Endothelial cell of umbilical vein (primary cell): ENCODE measurements around the gene CMTM4. TPM values are rescaled to one million over a fixed set of nuclear protein-coding genes. Genes with fewer than 3 reads are reported as not detected.

ENCODE experiments used
- BruUV-seq: library from RNA; stranded (reverse); fragments of 400-500 nt; replicated peaks from 2 replicates; lab custom pipeline; 2021; lab: Mats Ljungman, UMichigan
- CTCF ChIA-PET: fragments of 300-600, 350-600 bp; sonication (Branson Sonifier 250); formaldehyde crosslinking; loops from one replicate; lab custom pipeline; 2021; ENCODE audit warnings: antibody characterized with exemption, inconsistent platforms; lab: Charles Lee
- POLR2A ChIA-PET: fragments of 300-600, 350-600 bp; sonication (Branson Sonifier 250); formaldehyde crosslinking; loops from one replicate; lab custom pipeline; 2021; ENCODE audit warnings: antibody characterized with exemption, inconsistent platforms; lab: Charles Lee
- DNase-seq: peaks from one replicate; pipeline ENCODE4 v3.0.0-alpha.2; 2011; ENCODE audit warnings: low read depth, low spot score
- FAIRE-seq: peaks from 2 replicates; lab custom pipeline; 2011; peaks lifted over from hg19 to GRCh38; lab: Jason Lieb, UNC
- H2AFZ ChIP-seq: 2 replicates; pipeline ENCODE4 v1.6.0; 2012; ENCODE audit warnings: low read depth, low read length, control low read depth, inconsistent platforms
- H3K27ac ChIP-seq: 2 replicates; pipeline ENCODE4 v1.5.1; 2011; ENCODE audit warnings: low read depth, mild to moderate bottlenecking, control low read depth, low read length, moderate library complexity; ENCODE audit not compliant: insufficient read depth
- H3K27me3 ChIP-seq, 2 experiments: 2 replicates each; pipeline versions ENCODE4 v1.6.0 to v1.6.1; 2011; ENCODE audit warnings: low read length in 2 of 2, mixed read lengths in 1 of 2; ENCODE audit not compliant: control insufficient read depth in 2 of 2, insufficient read depth in 2 of 2
- H3K36me3 ChIP-seq, 2 experiments: 2 replicates in 1 of 2; 3 replicates in 1 of 2; pipeline ENCODE4 v1.5.1; 2011; ENCODE audit warnings: low read length in 2 of 2, mild to moderate bottlenecking in 1 of 2, moderate library complexity in 1 of 2; ENCODE audit not compliant: control insufficient read depth in 2 of 2, insufficient read depth in 2 of 2; ENCODE audit errors: extremely low read depth in 1 of 2
- H3K4me1 ChIP-seq: 3 replicates; pipeline ENCODE4 v1.5.1; 2011; ENCODE audit warnings: mild to moderate bottlenecking, low read length; ENCODE audit not compliant: control insufficient read depth, insufficient read depth; ENCODE audit errors: extremely low read depth
- H3K4me2 ChIP-seq: 2 replicates; pipeline ENCODE4 v1.6.1; 2011; ENCODE audit warnings: low read length, control low read depth, mixed read lengths; ENCODE audit not compliant: insufficient read depth
- H3K4me3 ChIP-seq, 3 experiments: fragments of 200-600 bp in 1 of 3; sonication (generic), shearing (Covaris generic) in 1 of 3; replicated peaks in 1 of 3; 2 replicates each; pipeline ENCODE4 v1.5.1; 2011 to 2016; ENCODE audit warnings: control low read depth in 3 of 3, low read length in 3 of 3, mild to moderate bottlenecking in 2 of 3, inconsistent platforms in 1 of 3, low read depth in 1 of 3, moderate library complexity in 1 of 3; ENCODE audit not compliant: insufficient read depth in 1 of 3
- H3K79me2 ChIP-seq: 2 replicates; pipeline ENCODE4 v1.6.0; 2012; ENCODE audit warnings: low read length, inconsistent platforms; ENCODE audit not compliant: control insufficient read depth, insufficient read depth
- H3K9ac ChIP-seq: replicated peaks from 2 replicates; pipeline ENCODE3; 2011; ENCODE audit warnings: low read length, control low read depth; ENCODE audit not compliant: insufficient read depth; ENCODE audit errors: extremely low read depth
- H3K9me1 ChIP-seq: replicated peaks from 3 replicates; pipeline ENCODE4 v1.6.0; 2011; ENCODE audit warnings: mild to moderate bottlenecking, low read length; ENCODE audit not compliant: control insufficient read depth, insufficient read depth; ENCODE audit errors: extremely low read depth
- H3K9me3 ChIP-seq: replicated peaks from 2 replicates; pipeline ENCODE4 v1.5.1; 2012; ENCODE audit warnings: low read length, inconsistent platforms; ENCODE audit not compliant: control insufficient read depth, insufficient read depth
- H4K20me1 ChIP-seq: replicated peaks from 2 replicates; pipeline ENCODE3; 2011; ENCODE audit warnings: mild to moderate bottlenecking, low read length; ENCODE audit not compliant: control insufficient read depth, insufficient read depth; ENCODE audit errors: extremely low read depth
- CTCF ChIP-seq, 2 donors: IDR thresholded peaks; 1 replicate in 1 of 2; 2 replicates in 1 of 2; pipeline ENCODE4 v1.5.1; 2011; ENCODE audit warnings: low read length in 2 of 2, mild to moderate bottlenecking in 2 of 2, moderate library complexity in 2 of 2, control low read depth in 1 of 2, inconsistent platforms in 1 of 2, low read depth in 1 of 2; ENCODE audit not compliant: insufficient read depth in 1 of 2; ENCODE audit errors: extremely low read depth in 1 of 2
- EZH2 ChIP-seq: IDR thresholded peaks from 2 replicates; pipeline ENCODE4 v1.6.1; 2012; ENCODE audit warnings: borderline replicate concordance, low read depth, mild to moderate bottlenecking, moderate library complexity, low read length, inconsistent platforms; ENCODE audit not compliant: severe bottlenecking
- FOS ChIP-seq: IDR thresholded peaks from 2 replicates; pipeline ENCODE4 v1.6.1; 2011; ENCODE audit warnings: mild to moderate bottlenecking, low read length, moderate library complexity, borderline replicate concordance; ENCODE audit not compliant: insufficient read depth
- GATA2 ChIP-seq: IDR thresholded peaks from 2 replicates; pipeline ENCODE4 v1.7.0; 2011; ENCODE audit warnings: low read depth, mild to moderate bottlenecking, moderate library complexity, mixed read lengths, low read length; ENCODE audit not compliant: insufficient read length, insufficient read depth
- JUN ChIP-seq: IDR thresholded peaks from 2 replicates; pipeline ENCODE4 v1.6.1; 2011; ENCODE audit warnings: borderline replicate concordance, low read depth; ENCODE audit not compliant: insufficient read length, insufficient read depth
- MYC ChIP-seq: IDR thresholded peaks from one replicate; pipeline ENCODE4 v1.6.1; 2011; ENCODE audit warnings: mild to moderate bottlenecking, low read depth, low read length
- POLR2A ChIP-seq: IDR thresholded peaks from 2 replicates; pipeline ENCODE4 v1.6.1; 2012; ENCODE audit warnings: low read depth, mild to moderate bottlenecking, control low read depth, low read length
- POLR2AphosphoS5 ChIP-seq: IDR thresholded peaks from 2 replicates; pipeline ENCODE4 v1.6.1; 2012; ENCODE audit warnings: low read depth, mild to moderate bottlenecking, control low read depth, low read length, moderate library complexity; ENCODE audit not compliant: insufficient read depth
- dilution Hi-C: fragments of 300-500 bp; cut with MboI; formaldehyde crosslinking; loops from one replicate; pipeline ENCODE4 v1.15.0; 2019; ENCODE audit warnings: low sequenced_read_pairs; ENCODE audit not compliant: extremely low pct_ligation_motif_present
- intact Hi-C: fragments of 100-400 bp; cut with micrococcal nuclease; formaldehyde crosslinking; loops from one replicate; pipeline ENCODE4 v1.10.0; 2022
- polyA plus RNA-seq, 4 experiments: library from polyadenylated mRNA; depleted of rRNA in 3 of 4; stranded (reverse) in 3 of 4; unstranded in 1 of 4; fragments of >200 nt; gene quantifications; 2 replicates each; pipeline versions ENCODE4 v1.2.1 to v1.2.3, GENCODE V29; 2011 to 2012; ENCODE audit warnings: missing spikeins in 1 of 4
- total RNA-seq: library from RNA; stranded (reverse); gene quantifications from 2 replicates; pipeline ENCODE4 v1.2.3, GENCODE V29; 2021
- TF ChIP-seq, protein P1 (sequence below): IDR thresholded peaks from 2 replicates; pipeline ENCODE4 v1.6.1; 2011; ENCODE audit not compliant: insufficient read depth, insufficient read length

Gene CMTM4
- total and polyA plus RNA-seq, 2 donors (not counting 3 experiments of a cell fraction or from before 2014, with no cell fraction given): 9.0 to 10.7 TPM

DNA sequence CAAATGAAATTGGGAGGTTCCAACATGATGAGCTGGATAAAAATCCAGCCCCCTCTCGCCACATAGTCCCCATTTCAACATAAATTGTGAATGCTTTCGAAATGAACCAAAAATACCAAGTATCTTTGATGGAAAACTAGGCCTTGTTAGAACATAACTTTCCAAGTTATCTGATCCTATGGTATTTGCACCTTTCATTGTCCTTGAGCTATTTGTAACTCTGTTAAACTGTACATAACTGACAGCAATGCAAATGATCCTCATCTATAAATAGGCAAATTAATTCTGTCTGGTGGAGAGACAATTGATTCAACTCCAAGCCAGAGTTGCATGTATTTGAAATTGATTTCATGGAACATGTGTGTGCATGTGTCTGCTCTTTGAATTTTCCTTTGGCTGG is 18.2 kb downstream of the CMTM4 start:
- Histone ChIP-seq H3K9me3 (no peaks in the 10 kb centered on the region), H2AFZ (no peak overlapping the region), H3K9ac (no peak overlapping the region), H3K9me1 (no peaks in the 10 kb centered on the region), H3K79me2 (no peaks in the 10 kb centered on the region), H4K20me1 (no peaks in the 10 kb centered on the region), H3K36me3 (no peaks in the 10 kb centered on the region), H3K4me2 (no peak overlapping the region), H3K27ac (no peak overlapping the region), H3K4me1 (no peaks in the 10 kb centered on the region), H3K4me3 (no peak overlapping the region), H3K27me3 (no peaks in the 10 kb centered on the region)
- intact Hi-C loops: no loop called here
- CTCF ChIA-PET: interaction anchor here (0.9 to 2.0 kb wide), 6 partner anchors 9 to 70 kb away, joined by 3 to 11 read pairs (median 3); partner anchors contain the start of gene CMTM4
- BruUV-seq: no TSS peak
- dilution Hi-C loops: no loop called here
- no peak for FAIRE-seq
- no peak for DNase-seq
- POLR2A ChIA-PET: no interaction called here
- TF ChIP-seq POLR2A (no peak), CTCF (IDR thresholded peaks at IDR 0.05; ENCODE audit: extremely low read depth in 1 of 2, insufficient read depth in 1 of 2, low read depth in 1 of 2, low read length in 2 of 2) (no peak), JUN (no peak), GATA2 (no peak), POLR2AphosphoS5 (no peak), FOS (no peak), MYC (no peak), EZH2 (no peak)
- TF ChIP-seq, protein P1, sequence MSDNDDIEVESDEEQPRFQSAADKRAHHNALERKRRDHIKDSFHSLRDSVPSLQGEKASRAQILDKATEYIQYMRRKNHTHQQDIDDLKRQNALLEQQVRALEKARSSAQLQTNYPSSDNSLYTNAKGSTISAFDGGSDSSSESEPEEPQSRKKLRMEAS: no peak
